ENCODE data around the gene HOXB1. TPM values are rescaled to one million over a fixed set of nuclear protein-coding genes. Genes with fewer than 3 reads are reported as not detected.
A peak's percentile ranks its signal among the peaks of the same experiment; 100 is the strongest.

The HOXB1 gene
- total RNA-seq, 1 experiment from 2014 or later = not detected

DNA sequence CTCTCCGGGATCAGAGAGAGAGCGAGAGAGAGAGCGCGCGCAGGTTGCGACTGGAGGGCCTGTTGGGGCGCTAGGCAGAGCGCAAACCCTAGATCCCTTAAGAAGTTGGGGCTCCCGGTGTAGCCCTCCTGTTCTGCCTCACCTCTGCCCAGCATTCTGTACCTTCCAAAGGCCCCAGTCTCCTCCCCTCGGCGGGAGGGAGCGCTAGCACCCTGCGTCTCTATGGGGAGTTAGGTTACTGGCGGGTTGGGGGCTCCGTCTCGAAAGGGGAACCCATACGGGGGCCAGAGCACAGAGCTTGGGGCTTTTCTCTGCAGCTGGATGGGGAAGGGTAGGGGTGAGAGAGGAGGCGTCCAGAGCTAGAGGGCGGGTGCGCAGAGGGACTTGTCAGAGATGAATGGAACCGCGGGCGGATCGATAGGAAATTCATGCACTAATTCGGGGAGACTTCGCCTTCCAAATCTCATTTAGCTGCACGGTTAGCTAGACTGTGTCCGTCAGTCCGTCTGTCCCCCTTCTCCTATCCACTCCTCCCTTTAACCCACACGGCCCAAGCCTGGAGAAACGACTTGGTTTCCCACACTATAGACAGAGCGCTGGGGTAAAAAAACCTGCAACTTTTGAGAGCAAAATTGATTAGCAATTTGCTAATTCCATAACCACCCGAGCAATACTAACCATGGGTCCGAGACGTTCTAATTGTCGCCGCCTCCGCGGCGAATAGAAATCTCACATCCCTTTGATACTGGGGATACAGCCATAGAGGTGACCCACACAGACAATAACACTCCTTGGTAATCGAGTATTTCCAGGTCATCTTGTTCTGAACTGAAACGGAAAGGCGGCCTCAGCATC lies 48.0 kb upstream of the HOXB1 start:
- Histone ChIP-seq H3K36me3 (ENCODE audit: control insufficient read depth, insufficient read depth, low read length) (no peaks in the 10 kb centered on the region), H3K9me3 (no peaks in the 10 kb centered on the region), H3K4me3 (ENCODE audit: low read depth, low read length) (peak overlapping the region; percentile 60), H3K4me1 (peaks cover 35% of the 10 kb centered on the region), H3K27me3 (replicated peaks; ENCODE audit: control insufficient read depth, insufficient read depth, low read length) (peaks cover 2% of the 10 kb centered on the region)
- TF ChIP-seq, protein P1, sequence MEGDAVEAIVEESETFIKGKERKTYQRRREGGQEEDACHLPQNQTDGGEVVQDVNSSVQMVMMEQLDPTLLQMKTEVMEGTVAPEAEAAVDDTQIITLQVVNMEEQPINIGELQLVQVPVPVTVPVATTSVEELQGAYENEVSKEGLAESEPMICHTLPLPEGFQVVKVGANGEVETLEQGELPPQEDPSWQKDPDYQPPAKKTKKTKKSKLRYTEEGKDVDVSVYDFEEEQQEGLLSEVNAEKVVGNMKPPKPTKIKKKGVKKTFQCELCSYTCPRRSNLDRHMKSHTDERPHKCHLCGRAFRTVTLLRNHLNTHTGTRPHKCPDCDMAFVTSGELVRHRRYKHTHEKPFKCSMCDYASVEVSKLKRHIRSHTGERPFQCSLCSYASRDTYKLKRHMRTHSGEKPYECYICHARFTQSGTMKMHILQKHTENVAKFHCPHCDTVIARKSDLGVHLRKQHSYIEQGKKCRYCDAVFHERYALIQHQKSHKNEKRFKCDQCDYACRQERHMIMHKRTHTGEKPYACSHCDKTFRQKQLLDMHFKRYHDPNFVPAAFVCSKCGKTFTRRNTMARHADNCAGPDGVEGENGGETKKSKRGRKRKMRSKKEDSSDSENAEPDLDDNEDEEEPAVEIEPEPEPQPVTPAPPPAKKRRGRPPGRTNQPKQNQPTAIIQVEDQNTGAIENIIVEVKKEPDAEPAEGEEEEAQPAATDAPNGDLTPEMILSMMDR (IDR thresholded peaks at IDR 0.05; ENCODE audit: insufficient read depth in 1 of 2, low read depth in 1 of 2, low read length in 1 of 2, severe bottlenecking in 1 of 2, unreplicated experiment in 1 of 2) = peak in 1 of 2 experiments; percentile 25
- H3K27ac Mint-ChIP-seq (ENCODE audit: unreplicated experiment) = peak overlapping the region; percentile 37
- ChIA-PET POLR2A (interaction anchor here (0.5 kb wide), 1 partner anchor 136 kb away, joined by 3 read pairs; no protein-coding TSS in a partner anchor), CTCF (interaction anchor here (0.6 to 1.6 kb wide), 2 partner anchors 10 to 227 kb away, joined by 3 read pairs; no protein-coding TSS in a partner anchor)
- BruUV-seq (replicated peaks) = TSS peak; percentile 70
- peaks cover 4% of the 10 kb centered on the region for H3K36me3 Mint-ChIP-seq (ENCODE audit: insufficient read depth, unreplicated experiment)
- intact Hi-C loops (cut with micrococcal nuclease; ENCODE audit: unreplicated experiment) = no loop called here
- peaks cover 25% of the 10 kb centered on the region for H3K4me1 Mint-ChIP-seq (ENCODE audit: low read depth, unreplicated experiment)
- no peak for DNase-seq
- H3K9me3 Mint-ChIP-seq (ENCODE audit: unreplicated experiment) = no peaks in the 10 kb centered on the region
- peaks cover 13% of the 10 kb centered on the region for H3K27me3 Mint-ChIP-seq (ENCODE audit: insufficient read depth, unreplicated experiment)
- H3K4me3 Mint-ChIP-seq (ENCODE audit: unreplicated experiment) = peak overlapping the region; percentile 88

DNA sequence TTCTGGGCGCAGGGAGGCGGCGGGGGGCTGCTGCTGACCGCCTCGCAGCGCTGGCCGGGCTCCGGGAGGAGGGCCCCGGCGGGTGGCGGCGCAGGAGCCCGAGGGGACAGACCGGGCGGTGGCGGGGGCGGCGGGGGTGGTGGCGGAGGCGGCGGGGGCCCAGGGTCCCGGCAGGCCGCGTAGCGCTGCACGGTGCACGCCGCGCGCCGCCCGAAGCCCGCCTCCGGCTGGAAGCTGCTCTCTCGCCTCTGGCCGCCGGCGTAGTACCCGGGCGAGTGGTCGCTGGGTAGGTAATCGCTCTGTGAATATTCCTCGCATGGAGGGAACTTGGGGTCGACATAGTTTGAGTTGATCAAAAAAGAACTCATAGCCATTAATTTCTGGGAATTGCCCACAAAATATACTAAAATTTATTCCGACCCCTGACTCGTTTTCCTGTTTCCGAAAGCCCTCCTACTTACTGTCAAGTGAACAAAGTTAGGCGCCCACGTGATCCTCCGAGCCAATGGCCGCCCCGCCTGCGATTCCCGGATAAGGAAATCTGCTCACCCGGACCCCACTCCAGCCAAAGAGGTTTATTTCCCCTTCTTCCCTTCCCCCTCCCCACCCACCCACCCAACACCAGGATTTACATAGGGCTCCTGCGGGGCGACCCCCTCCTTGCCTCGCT lies 47.3 kb upstream of the HOXB1 start, which contains the start of gene HOXB4:
HOXB4 (minus strand) TSS at position 405 of the 670 bp plus-strand sequence; CDS start at position 374, 31 bp downstream.
- POLR2A ChIA-PET = interaction anchor here (0.5 to 0.9 kb wide), 2 partner anchors 135 to 530 kb away, joined by 3 read pairs; partner anchors contain the start of gene NFE2L1
- H3K9me3 Mint-ChIP-seq (ENCODE audit: unreplicated experiment) = no peaks in the 10 kb centered on the region
- peaks cover 35% of the 10 kb centered on the region for H3K4me1 ChIP-seq

More for the DNA sequence above, 47.3 kb upstream of the HOXB1 start, which contains the start of gene HOXB4:
- Mint-ChIP-seq H3K36me3 (ENCODE audit: insufficient read depth, unreplicated experiment) (peaks cover 4% of the 10 kb centered on the region), H3K27me3 (ENCODE audit: insufficient read depth, unreplicated experiment) (peaks cover 12% of the 10 kb centered on the region), H3K27ac (ENCODE audit: unreplicated experiment) (peak within 1 kb of the TSS; percentile 37), H3K4me1 (ENCODE audit: low read depth, unreplicated experiment) (peaks cover 25% of the 10 kb centered on the region), H3K4me3 (ENCODE audit: unreplicated experiment) (peak within 1 kb of the TSS; percentile 88)
- DNase-seq = peak; percentile 87 to 89
- Histone ChIP-seq H3K27me3 (replicated peaks; ENCODE audit: control insufficient read depth, insufficient read depth, low read length) (peaks cover 2% of the 10 kb centered on the region; the same call in 1 of the 2 replicates), H3K9me3 (no peaks in the 10 kb centered on the region), H3K4me3 (ENCODE audit: low read depth, low read length) (peak within 1 kb of the TSS; percentile 60), H3K36me3 (ENCODE audit: control insufficient read depth, insufficient read depth, low read length) (no peaks in the 10 kb centered on the region)
- CTCF ChIA-PET = interaction anchor here (0.6 to 1.0 kb wide), 2 partner anchors 74 to 229 kb away, joined by 3 read pairs; no protein-coding TSS in a partner anchor
- intact Hi-C loops (cut with micrococcal nuclease; ENCODE audit: unreplicated experiment) = no loop called here
- no TSS peak for BruUV-seq (replicated peaks)
- TF ChIP-seq, protein P1 (IDR thresholded peaks at IDR 0.05; ENCODE audit: insufficient read depth in 1 of 2, low read depth in 1 of 2, low read length in 1 of 2, severe bottlenecking in 1 of 2, unreplicated experiment in 1 of 2) = no peak

Data from Caco-2 (cell line).